NCI-H146 treated with DMSO at 0.1 percent for 48 hours (cell line): ENCODE measurements around the gene ITGB7.

Experiments used
- DNase-seq: peaks from one replicate; lab custom pipeline; 2025; ENCODE audit not compliant: unreplicated experiment; lab: John Stamatoyannopoulos, UW

The ITGB7 gene, protein sequence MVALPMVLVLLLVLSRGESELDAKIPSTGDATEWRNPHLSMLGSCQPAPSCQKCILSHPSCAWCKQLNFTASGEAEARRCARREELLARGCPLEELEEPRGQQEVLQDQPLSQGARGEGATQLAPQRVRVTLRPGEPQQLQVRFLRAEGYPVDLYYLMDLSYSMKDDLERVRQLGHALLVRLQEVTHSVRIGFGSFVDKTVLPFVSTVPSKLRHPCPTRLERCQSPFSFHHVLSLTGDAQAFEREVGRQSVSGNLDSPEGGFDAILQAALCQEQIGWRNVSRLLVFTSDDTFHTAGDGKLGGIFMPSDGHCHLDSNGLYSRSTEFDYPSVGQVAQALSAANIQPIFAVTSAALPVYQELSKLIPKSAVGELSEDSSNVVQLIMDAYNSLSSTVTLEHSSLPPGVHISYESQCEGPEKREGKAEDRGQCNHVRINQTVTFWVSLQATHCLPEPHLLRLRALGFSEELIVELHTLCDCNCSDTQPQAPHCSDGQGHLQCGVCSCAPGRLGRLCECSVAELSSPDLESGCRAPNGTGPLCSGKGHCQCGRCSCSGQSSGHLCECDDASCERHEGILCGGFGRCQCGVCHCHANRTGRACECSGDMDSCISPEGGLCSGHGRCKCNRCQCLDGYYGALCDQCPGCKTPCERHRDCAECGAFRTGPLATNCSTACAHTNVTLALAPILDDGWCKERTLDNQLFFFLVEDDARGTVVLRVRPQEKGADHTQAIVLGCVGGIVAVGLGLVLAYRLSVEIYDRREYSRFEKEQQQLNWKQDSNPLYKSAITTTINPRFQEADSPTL

GRCh38 chr12:53207042-53207441, at the start of gene ITGB7:
Gene ITGB7, minus strand, starts transcription at chr12:53207251. Its CDS starts 6,808 bp downstream, at chr12:53200443.
- no peak for DNase-seq

GRCh38 chr12:53255996-53256395, 48.9 kb upstream of the ITGB7 start:
- DNase-seq = no peak

- DNase-seq = no peak
Observed at GRCh38 chr12:53254816-53255545, 47.9 kb upstream of the ITGB7 start.

GRCh38 chr12:53253298-53253697, 46.2 kb upstream of the ITGB7 start:
- DNase-seq = no peak

GRCh38 chr12:53252349-53252916, 45.4 kb upstream of the ITGB7 start:
- no peak for DNase-seq

GRCh38 chr12:53251477-53252348, 44.7 kb upstream of the ITGB7 start:
- DNase-seq = peak; percentile 65

- no peak for DNase-seq
Observed at GRCh38 chr12:53245286-53245685, 38.2 kb upstream of the ITGB7 start.

GRCh38 chr12:53244337-53244736, 37.3 kb upstream of the ITGB7 start:
- no peak for DNase-seq

DNA sequence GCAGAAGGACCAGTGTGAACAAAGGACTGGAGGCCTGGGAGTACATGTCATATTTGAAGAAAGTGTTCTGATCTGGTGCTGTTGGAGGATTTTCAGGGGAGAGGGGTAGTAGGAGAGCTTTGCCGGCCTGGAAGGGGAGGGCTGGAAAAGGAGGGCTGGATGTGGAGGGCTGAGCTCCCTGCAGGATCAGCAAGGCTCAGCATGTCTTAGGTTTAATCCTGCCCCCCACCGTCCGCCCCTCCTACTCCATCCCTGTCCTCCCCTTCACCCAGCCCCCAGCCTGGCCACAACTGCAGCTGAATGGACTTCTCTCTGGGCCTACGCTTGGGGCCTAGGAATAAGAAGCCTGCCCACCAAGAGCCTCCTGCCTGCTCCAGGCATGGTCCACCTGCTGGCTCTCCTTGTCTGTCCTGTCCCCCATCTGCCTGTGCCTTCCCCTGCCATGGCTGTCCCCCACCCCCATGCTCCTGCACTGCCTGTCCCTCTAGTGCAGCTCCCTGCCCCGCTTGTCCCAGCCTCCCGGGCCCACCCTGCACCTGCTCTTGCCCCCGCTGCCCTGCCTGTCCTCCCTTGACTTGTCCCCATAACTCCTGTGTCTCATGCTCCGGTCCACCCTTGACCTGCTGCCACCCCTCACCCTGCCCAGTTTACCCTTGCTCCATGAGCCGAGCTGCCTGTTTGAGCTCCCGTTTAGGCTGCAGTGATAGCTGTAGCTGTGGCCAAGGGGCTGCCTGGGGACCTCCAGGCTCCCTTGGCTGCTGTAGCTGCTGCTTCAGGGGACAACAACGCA, 34.8 kb upstream of the ITGB7 start:
- no peak for DNase-seq

DNA sequence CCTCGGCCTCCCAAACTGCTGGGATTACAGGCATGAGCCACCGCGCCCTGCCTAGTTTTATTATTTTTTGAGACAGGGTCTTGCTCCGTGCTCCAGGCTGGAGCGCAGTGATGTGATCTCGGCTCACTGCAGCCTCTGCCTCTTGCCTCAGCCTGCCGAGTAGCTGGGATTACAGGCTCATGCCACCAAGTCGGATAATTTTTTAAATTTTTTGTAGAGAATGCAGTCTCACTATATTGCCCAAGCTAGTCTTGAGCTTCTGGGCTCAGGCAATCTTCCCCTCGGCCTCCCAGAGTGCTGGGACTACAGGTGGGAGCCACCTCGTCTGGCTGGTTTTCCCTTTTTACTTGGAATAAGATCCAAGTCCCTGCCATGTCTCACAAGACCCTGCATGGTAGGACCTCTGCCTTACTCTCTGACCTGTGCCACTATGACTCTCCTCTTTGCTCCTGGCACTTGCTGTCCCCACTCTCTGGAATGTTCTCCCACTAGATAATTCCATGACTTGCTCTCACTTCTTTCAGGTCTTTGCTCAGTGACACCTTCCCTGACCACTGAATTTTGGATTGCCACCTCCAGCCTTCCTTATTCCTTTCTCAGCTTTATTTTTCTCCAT, 32.7 kb upstream of the ITGB7 start:
- no peak for DNase-seq

GRCh38 chr12:53236443-53237111, 29.5 kb upstream of the ITGB7 start:
- no peak for DNase-seq

DNA sequence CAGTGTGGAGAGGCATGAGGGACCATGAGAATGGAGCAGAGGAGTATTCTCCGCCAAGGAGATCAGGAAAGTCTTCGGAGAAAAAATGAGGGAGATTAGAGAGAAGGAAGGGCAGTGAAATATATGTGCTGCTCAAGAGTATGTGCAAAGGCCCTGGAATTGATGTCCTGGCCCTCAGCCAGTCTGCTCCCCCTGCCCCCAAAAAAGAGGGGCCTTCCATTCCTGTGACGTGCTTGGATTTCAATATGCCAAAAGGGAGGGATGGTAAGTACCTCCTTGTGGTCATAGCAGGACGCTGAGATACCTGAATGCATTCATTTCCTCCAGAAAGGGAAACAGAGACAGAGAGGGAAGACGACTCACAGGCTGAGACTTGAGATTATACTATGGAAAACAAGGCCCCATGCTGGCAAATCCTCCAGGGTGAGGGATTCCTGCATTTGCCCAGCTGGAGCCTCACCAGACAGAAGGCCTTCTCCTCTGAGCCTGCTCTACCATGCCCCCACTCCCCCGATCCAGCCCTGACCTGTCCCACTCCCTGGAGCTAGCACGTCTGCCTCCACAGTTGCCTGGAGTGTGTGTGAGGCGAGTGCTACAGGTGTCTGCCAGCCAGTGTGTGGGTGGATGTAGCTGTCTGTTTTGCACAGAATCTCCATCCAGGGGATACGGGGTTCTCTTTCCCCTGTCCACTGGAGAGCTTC, 28.8 kb upstream of the ITGB7 start:
- DNase-seq = no peak

DNA sequence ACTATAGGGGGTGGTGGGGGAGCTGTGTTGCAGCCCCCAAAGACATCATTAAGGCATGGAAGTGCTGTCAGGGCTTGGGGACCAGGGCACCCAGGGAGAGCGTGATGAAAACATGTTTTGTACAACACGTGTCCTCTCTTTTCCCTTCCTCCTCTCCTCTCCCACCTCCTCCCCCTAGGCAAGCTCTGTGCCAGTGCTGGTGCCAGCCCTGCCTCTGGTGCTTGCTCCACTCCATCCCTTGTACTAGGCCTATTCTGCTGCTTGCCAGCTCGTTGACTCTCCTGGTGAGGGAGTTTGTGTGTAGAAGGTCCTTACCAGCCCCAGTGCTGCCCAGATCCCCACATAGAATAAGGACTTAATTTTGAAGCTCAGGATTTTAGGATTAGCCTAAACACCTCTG, 28.1 kb upstream of the ITGB7 start:
- no peak for DNase-seq

GRCh38 chr12:53234271-53234914, 27.3 kb upstream of the ITGB7 start:
- DNase-seq = no peak

- DNase-seq = no peak
Observed at GRCh38 chr12:53233671-53234121, 26.6 kb upstream of the ITGB7 start.

DNA sequence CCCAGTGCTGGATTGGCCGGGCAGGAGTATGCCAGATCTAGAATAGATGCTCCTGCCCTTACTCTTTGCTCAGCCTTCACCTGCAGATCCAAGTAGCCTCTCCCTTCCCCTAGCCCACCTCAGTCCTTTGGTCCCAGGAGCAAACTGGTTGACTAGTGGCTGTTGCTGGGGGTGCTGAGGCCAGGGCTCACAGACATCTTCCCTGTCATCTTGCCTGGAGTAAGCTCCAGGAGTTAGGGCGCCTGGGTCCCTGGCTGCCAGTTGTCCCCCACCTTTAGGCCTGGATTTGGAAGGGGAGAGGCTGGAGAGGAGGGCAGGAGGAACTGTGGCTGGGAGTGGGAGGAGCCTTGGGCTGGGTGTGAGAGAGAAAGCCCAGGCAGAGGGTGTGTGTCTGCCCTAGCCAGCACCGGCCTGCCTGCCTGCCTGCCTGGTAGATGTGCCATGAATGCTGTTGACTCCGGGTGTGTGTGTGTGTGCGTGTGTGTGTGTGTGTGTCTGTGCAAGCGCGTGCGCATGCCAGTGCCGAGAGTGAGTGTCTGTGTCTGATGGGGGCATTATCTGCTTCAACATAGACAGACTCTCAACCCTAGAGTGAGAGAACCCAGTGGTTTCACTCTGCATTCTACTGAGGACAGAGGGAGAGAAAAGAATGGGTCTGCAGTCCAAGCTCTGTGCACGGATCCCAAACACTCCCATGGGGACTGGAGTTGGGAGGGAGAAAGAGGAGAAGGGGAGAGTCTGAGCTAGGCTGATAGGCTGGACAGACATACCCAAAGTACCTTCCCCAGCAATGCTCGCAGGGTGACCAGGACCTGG, 25.8 kb upstream of the ITGB7 start:
- DNase-seq = no peak
